ENCODE results near the gene TSHZ2.

The TSHZ2 gene

GRCh38 chr20:53154540-53154939 lies 182.4 kb downstream of the TSHZ2 start:
- in situ Hi-C loops (cut with MboI; ENCODE audit: low sequenced_read_pairs): no loop called here

GRCh38 chr20:53157443-53158408 lies 185.6 kb downstream of the TSHZ2 start:
- in situ Hi-C loops (cut with MboI; ENCODE audit: low sequenced_read_pairs): no loop called here

GRCh38 chr20:53159160-53159559 lies 187.0 kb downstream of the TSHZ2 start:
- in situ Hi-C loops (cut with MboI; ENCODE audit: low sequenced_read_pairs): no loop called here

GRCh38 chr20:53161073-53161472 lies 188.9 kb downstream of the TSHZ2 start:
- in situ Hi-C loops (cut with MboI; ENCODE audit: low sequenced_read_pairs): no loop called here

GRCh38 chr20:53161473-53161872 lies 189.3 kb downstream of the TSHZ2 start:
- in situ Hi-C loops (cut with MboI; ENCODE audit: low sequenced_read_pairs): no loop called here

GRCh38 chr20:53162251-53162835 lies 190.2 kb downstream of the TSHZ2 start:
- in situ Hi-C loops (cut with MboI; ENCODE audit: low sequenced_read_pairs): no loop called here

- in situ Hi-C loops (cut with MboI; ENCODE audit: low sequenced_read_pairs): no loop called here
Observed at GRCh38 chr20:53163486-53163885, 191.3 kb downstream of the TSHZ2 start.

- in situ Hi-C loops (cut with MboI; ENCODE audit: low sequenced_read_pairs): no loop called here
Observed at GRCh38 chr20:53164072-53164471, 191.9 kb downstream of the TSHZ2 start.

GRCh38 chr20:53165452-53165851 lies 193.3 kb downstream of the TSHZ2 start:
- in situ Hi-C loops (cut with MboI; ENCODE audit: low sequenced_read_pairs): no loop called here

- in situ Hi-C loops (cut with MboI; ENCODE audit: low sequenced_read_pairs): no loop called here
Observed at GRCh38 chr20:53168491-53168890, 196.3 kb downstream of the TSHZ2 start.

GRCh38 chr20:53170196-53170595 lies 198.0 kb downstream of the TSHZ2 start:
- in situ Hi-C loops (cut with MboI; ENCODE audit: low sequenced_read_pairs): no loop called here

GRCh38 chr20:53171065-53171464 lies 198.9 kb downstream of the TSHZ2 start:
- in situ Hi-C loops (cut with MboI; ENCODE audit: low sequenced_read_pairs): no loop called here

- in situ Hi-C loops (cut with MboI; ENCODE audit: low sequenced_read_pairs): no loop called here
Observed at GRCh38 chr20:53174454-53174853, 202.3 kb downstream of the TSHZ2 start.

GRCh38 chr20:53175135-53175780 lies 203.1 kb downstream of the TSHZ2 start:
- in situ Hi-C loops (cut with MboI; ENCODE audit: low sequenced_read_pairs): no loop called here

- in situ Hi-C loops (cut with MboI; ENCODE audit: low sequenced_read_pairs): no loop called here
Observed at GRCh38 chr20:53176134-53176533, 204.0 kb downstream of the TSHZ2 start.

- in situ Hi-C loops (cut with MboI; ENCODE audit: low sequenced_read_pairs): no loop called here
Observed at GRCh38 chr20:53177687-53178086, 205.5 kb downstream of the TSHZ2 start.

- in situ Hi-C loops (cut with MboI; ENCODE audit: low sequenced_read_pairs): no loop called here
Observed at GRCh38 chr20:53179749-53180148, 207.6 kb downstream of the TSHZ2 start.

GRCh38 chr20:53180928-53181362 lies 208.8 kb downstream of the TSHZ2 start:
- in situ Hi-C loops (cut with MboI; ENCODE audit: low sequenced_read_pairs): no loop called here

- in situ Hi-C loops (cut with MboI; ENCODE audit: low sequenced_read_pairs): no loop called here
Observed at GRCh38 chr20:53181866-53182376, 209.8 kb downstream of the TSHZ2 start.

- in situ Hi-C loops (cut with MboI; ENCODE audit: low sequenced_read_pairs): no loop called here
Observed at GRCh38 chr20:53183181-53183580, 211.0 kb downstream of the TSHZ2 start.

GRCh38 chr20:53186635-53187034 lies 214.5 kb downstream of the TSHZ2 start:
- in situ Hi-C loops (cut with MboI; ENCODE audit: low sequenced_read_pairs): no loop called here
